GM19395 (cell line): ENCODE measurements around the gene CLNK.
"Not testable (repeated sequence)": the region's sequence is repeated elsewhere in the genome, so short reads cannot be mapped to it uniquely, and the experiment has no call there.

ENCODE experiments used
- ATAC-seq: cut with Tn5 transposase; IDR thresholded peaks from one replicate; pipeline ENCODE4 v1.9.1; 2021; ENCODE audit warnings: mild to moderate bottlenecking, moderate library complexity; ENCODE audit not compliant: unreplicated experiment

The CLNK gene

DNA sequence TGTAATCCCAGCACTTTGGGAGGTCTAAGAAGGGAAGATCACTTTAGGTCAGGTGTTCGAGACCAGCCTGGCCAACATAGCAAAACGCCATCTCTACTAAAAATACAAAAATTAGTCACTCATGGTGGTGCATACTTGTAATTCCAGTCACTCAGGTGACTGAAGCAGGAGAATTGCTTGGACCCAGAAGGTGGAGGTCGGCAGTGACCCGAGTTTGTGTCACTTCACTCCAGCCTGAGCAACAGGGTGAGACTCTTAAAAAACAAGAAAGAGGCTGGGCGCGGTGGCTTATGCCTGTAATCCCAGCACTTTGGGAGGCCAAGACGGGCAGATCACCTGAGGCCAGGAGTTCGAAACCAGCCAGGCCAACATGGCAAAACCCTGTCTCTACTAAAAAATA, 69.6 kb downstream of the CLNK start:
- ATAC-seq, result not testable (repeated sequence)

GRCh38 chr4:10613926-10614478, 70.6 kb downstream of the CLNK start:
- no peak for ATAC-seq

DNA sequence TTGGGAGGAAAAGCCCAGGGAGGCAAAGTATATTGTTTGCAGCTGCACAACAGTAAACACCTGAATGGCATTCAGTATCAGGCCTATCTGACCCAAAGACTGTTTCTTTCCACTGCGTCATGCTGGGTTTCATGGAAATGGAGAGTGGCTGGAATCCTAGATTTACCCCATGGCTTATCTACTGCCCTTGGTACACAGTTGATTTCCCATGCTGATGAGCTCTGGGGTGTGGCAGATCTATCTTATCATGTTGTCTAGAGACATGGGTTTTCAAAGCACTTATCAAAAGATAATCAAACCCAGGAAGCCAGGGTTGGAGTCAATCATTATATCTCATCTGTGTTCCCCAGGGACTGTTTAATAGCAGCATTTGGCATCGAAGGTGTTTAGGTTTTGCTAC, 72.1 kb downstream of the CLNK start:
- no peak for ATAC-seq

DNA sequence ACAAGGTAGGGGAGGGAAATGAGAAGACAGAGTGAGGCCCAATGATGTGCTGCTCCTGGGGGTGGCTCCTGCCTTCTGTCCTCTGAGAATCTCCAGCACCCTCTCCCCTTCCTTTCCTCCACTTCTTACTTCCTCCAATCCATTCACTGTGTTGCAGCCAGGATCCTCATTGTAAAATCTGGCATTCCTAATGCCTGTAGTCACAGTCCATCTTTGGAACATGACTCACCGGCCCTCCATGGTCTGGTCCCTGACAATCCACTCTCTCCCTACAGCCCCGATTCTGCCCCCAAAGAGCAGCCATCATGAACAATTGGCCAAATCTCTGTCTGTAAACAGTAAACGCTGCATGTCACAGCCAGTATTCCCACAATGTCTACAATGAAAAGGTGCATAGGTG, 72.9 kb downstream of the CLNK start:
- ATAC-seq, result no peak

- no peak for ATAC-seq
Observed at GRCh38 chr4:10608501-10609219, 75.9 kb downstream of the CLNK start.

- no peak for ATAC-seq
Observed at GRCh38 chr4:10607206-10607605, 77.4 kb downstream of the CLNK start.

- ATAC-seq, result no peak
Observed at GRCh38 chr4:10606483-10607155, 77.9 kb downstream of the CLNK start.

DNA sequence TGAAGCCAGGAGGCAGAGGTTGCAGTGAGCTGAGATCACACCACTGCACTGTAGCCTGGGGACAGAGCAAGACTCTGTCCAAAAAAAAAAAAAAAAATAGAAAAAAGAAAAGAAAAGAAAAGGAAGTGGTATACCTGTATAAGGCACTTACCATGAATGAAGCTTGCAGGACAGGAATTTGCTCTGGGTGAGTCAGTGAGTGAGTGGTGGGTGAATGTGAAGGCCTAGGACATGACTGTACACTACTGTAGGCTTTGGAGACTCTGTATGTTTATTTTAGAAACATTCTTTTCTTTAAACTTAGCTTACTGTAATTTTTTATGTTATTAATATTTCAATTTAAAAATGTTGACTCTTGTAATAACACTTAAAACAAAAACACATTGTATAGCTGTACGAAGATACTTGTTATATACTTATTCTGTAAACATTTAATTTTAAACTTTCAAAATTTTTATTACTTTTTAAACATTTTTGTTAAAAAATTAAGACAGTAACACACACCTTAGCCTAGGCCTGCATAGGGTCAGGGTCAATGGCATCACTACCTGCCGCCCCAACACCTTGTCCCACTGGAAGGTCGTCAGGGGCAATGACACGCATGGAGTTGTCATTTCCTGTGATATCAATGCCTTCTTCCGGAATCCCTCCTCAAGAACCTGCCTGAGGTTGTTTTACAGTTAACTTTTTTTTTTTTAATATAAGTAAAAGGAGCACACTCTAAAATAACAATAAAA, 78.7 kb downstream of the CLNK start:
- no peak for ATAC-seq

DNA sequence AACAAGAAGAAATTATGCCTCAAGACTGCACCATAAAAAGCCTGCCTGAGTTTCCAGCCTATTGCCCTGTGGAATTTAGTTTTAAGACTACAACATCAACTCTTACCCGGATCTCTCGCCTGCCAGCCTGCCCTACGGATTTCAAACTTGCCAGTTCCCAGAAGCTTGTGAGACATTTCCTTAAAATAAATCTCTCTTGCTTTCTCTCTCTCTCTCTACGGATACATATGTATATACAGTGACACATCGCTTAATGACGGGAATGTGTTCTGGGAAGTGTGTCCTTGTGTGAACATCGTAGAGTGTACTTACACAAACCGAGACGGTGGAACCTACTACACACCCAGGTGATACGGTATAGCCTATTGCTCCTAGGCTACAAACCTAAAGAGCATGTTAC, 79.5 kb downstream of the CLNK start:
- ATAC-seq, result no peak

DNA sequence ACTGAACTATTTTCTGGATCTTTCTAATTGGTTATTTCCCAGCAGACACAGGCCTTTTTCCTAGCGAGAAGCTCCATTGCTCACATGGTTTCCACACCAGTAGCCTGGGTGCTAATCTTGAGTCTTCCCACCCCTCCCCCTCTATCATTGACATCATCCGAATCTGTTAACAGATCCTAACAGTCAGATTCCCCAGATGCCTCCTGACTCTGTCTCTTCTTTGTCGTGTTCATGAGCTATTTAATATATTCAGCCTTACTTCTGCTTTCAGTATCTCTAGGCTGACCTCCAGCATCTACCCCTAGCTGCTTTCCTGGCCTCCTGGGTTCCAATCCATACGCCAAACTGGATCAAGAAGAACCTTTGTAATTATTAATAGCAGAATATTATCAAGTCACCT, 85.0 kb downstream of the CLNK start:
- no peak for ATAC-seq

- ATAC-seq, result peak; percentile 56
Observed at GRCh38 chr4:10598829-10599228, 85.7 kb downstream of the CLNK start.

DNA sequence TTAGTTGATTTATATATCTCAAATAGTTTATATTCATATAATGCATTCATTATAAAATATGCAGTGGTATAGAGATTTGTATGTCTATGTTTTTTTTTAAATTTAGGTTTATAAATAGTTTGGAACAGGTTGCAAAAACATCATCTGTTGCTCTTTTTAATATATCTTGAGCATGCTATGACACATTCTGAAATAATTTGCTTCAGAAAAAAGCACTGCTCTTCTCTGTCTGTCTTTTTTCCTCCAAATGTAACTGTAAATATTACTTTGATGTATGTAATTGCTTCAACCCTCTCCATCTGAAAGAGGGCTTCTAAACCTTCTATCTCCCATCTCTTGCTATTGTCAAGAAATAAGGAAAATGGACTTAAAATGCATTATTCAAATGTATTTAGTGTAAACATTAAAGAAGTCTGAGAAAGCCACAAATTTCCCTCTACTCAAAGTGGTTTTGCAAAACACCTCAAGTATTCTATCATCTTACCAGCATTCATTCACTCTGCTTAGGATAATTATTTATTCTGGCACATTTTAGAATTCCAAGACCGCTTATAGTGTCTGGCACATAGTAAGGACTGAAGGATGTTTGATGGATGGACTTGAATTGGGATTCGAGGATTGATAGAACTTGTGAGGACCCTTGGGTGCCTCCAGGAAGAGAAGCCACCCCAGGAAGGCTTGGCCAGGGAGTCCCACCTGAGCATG, 87.8 kb downstream of the CLNK start:
- no peak for ATAC-seq

DNA sequence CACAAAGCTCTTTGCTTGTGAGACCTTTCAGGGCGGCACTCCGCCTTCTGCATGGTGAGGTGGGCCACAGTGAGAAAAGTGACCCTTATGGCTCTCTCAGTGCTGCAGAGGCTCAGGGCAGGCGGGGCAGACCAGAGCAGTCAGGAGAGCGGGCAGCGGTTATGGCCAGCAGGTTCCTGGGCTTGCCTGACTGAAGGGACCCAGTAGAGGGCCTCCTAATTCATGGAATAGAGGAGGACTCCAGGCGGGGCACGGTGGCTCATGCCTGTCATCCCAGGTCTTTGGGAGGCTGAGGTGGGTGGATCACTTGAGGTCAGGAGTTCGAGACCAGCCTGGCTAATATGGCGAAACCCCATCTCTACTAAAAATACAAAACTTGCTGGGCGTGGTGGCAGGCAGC, 91.4 kb downstream of the CLNK start:
- ATAC-seq, result no peak

GRCh38 chr4:10590896-10591295, 93.7 kb downstream of the CLNK start:
- ATAC-seq, result no peak

DNA sequence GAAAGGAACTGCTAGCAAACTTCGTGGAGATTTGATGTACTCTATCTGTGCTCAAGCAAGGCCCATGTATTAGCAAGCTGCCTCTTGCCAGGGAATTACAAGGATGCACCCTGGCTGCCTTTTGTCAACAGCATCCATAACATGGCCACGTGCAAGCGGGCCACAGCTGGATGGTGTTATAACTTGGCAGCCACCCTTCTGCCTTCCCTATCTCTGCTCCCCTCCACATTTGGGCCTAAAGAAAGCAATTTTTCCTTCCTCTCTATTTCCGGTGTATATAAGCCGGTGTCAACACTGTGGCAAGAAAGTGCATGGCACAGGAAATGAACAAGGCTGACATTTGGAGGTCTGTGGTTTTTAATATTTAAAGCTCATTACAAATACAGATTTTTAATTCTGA, 94.8 kb downstream of the CLNK start:
- no peak for ATAC-seq

- no peak for ATAC-seq
Observed at GRCh38 chr4:10589321-10589720, 95.2 kb downstream of the CLNK start.

GRCh38 chr4:10587697-10588096, 96.9 kb downstream of the CLNK start:
- ATAC-seq, result no peak

DNA sequence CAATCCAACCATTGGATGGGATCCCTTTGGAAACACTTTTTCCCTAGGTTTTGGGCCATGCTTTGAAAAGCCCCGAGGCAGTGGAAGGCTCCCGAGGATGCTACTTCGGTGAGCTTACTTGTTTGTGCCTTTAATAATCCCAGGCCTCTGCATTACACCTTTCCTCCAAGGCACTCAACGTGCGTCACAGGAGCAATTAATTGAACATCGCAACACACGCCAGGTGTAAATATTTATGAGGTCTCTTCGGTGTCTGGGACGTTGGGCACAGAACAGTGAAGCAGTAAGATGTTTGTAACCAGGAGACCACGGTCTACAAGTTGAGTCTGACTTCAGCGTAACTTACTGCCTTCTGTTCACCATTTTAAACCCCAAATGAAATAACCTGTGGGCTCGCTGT, 97.3 kb downstream of the CLNK start:
- no peak for ATAC-seq

DNA sequence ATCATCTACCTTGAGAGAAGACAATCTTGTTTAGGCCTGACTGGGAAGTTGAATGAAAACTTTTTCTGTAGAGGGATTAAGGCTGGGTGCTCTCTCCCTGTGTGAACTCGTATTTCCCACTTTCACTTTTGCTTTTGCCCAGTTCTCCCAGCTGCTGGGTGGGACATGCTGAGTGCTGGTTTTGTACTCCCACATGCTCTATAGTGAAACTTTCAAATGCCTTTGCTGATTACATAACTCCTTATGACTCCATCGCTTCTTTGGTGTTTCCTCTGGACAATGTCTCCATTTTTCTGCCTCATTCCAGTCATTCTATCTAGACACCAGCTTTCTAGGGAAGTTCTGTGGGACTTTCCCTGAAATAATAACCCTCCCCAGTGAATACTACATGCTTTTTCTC, 100.5 kb downstream of the CLNK start:
- peak; percentile 63 for ATAC-seq

GRCh38 chr4:10582951-10583350, 101.6 kb downstream of the CLNK start:
- ATAC-seq, result no peak

DNA sequence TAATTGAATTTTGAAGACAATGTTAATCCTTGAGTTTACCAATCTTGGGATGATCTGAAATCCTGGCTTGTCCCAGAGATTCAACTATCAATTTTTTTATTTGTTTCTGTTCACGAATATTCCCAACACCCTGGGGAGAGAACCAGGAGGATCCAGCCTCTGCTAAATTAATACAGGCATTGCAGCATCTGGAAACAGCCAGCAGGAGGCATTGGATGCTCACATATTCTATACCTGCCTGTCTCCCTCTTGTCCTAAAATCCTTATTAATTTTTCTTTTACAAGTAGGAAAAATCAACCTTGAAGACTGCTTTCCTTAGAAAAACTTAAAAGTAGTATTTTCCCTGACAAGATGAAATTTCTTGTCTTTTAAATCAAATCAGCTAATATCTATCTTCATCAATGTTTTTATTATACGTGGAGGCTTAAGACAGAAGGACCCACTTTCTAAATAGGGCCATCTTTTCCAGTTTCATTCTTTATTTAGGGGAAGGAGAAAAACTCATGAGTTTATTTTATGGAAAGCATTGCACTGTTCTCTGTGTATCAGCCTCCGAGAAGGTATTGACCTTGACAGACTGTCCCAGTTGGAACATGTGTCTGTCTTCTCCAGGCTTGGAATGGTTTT, 102.4 kb downstream of the CLNK start:
- no peak for ATAC-seq
